ENCODE results near the gene TRMT11. TPM values are rescaled to one million over a fixed set of nuclear protein-coding genes. Genes with fewer than 3 reads are reported as not detected.

TRMT11 gene
- total and polyA plus RNA-seq, 2 of the 13 experiments (the other 11 are each of a cell fraction or from before 2014, with no cell fraction given): 42.2 to 81.9 TPM

DNA sequence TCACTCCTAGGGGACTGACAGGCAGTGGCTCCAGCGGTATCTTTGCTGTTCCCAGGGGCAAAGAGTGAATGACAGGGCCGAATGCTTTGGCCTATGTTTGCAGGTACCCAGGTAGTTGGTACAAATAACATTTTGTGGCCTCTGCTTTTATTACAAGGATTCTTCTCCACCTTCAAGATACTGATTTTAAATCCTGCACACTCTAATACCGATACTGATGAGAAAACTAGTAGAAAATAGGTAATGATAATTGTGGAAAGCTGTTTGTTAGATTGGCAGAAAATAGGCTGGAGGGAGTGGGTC lies 29.0 kb upstream of the TRMT11 start (continued):
- TF ChIP-seq HNF1A (IDR thresholded peaks at IDR 0.05; ENCODE audit: low read depth) (no peak), HNF1A (CRISPR knock-in tag; IDR thresholded peaks at IDR 0.05; ENCODE audit: borderline replicate concordance) (no peak)

DNA sequence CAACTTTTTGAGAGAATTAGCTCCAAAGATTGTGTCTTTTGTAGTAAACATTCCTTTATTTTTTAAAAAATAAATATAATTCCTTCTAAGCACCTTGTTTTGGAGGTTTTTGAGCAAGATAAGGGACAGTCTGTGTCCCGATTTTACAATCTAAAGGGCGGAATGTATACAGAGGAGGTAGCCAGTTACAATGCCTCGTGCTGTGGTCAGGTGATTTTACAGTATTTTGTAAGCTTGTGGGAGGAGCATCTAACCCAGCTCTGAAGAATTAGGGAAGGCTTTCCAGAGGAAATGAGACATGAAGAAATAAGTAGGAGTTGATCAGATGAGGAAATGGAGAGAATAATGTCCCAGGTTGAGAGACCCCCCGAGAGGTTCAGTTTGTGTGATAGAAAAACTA lies 28.5 kb upstream of the TRMT11 start:
- peak overlapping the region; percentile 95 for H3K9ac ChIP-seq (ENCODE audit: insufficient read depth, low read depth, low read length)
- H3K27me3 ChIP-seq (ENCODE audit: control insufficient read depth in 1 of 2, insufficient read depth in 2 of 2, low read length in 2 of 2): no peaks in the 10 kb centered on the region; a peak in 1 of 5 replicates
- peak overlapping the region; percentile 84 for H3K4me2 ChIP-seq (ENCODE audit: low read depth, low read length)
- H3K79me2 ChIP-seq (ENCODE audit: insufficient read depth, low read length): peaks cover 30% of the 10 kb centered on the region
- H3K27ac ChIP-seq (ENCODE audit: extremely low read length, insufficient read depth, low read length): peak overlapping the region; percentile 88
- peak; percentile 57 for FAIRE-seq
- no peak overlapping the region for H2AFZ ChIP-seq (ENCODE audit: low read length)
- no peaks in the 10 kb centered on the region for H4K20me1 ChIP-seq (ENCODE audit: insufficient read depth, low read length)
- peaks cover 0 to 8% of the 10 kb centered on the region in 2 experiments; a peak in 1 of 5 replicates for H3K36me3 ChIP-seq (replicated peaks in 1 of 2; ENCODE audit: control insufficient read depth in 1 of 2, insufficient read depth in 2 of 2, low read length in 2 of 2)
- intact Hi-C loops (cut with micrococcal nuclease; ENCODE audit: unreplicated experiment) (loop anchor here (1.0 kb wide), 2 partner anchors 11 to 16 kb away; no protein-coding TSS in a partner anchor), in situ Hi-C loops (cut with HindIII; ENCODE audit: extremely low pct_ligation_motif_present, low pct_unique_long_range_greater_than_20kb) (loop anchor here (10.0 kb wide), 1 partner anchor 653 kb away; the partner anchor contains the start of gene HDDC2)
- BruUV-seq (replicated peaks): TSS peak; percentile 65
- 26% methylated on average over 4 of the region's 4 CpGs for WGBS (ENCODE audit: low lambda C conversion rate)
- ATAC-seq: 0 out of 3 replicates have a peak, but pooled peaks have one; percentile 8
- ChIA-PET POLR2A (interaction anchor here (2.4 to 3.6 kb wide), 5 partner anchors 13 to 167 kb away, joined by 27 to 71 read pairs (median 40); partner anchors contain the start of genes NCOA7 and TRMT11), CTCF (ENCODE audit: low intra/inter-chr PET ratio, low total read pairs) (interaction anchor here (2.0 to 2.1 kb wide), 2 partner anchors 58 to 99 kb away, joined by 7 to 15 read pairs; no protein-coding TSS in a partner anchor)
- peaks cover 46% of the 10 kb centered on the region for H3K4me1 ChIP-seq (ENCODE audit: insufficient read depth, low read length)
- DNase-seq (ENCODE audit: low spot score): peak; percentile 64
- peak overlapping the region; percentile 71 to 99 (median 81); a peak in 5 of 6 replicates for H3K4me3 ChIP-seq (replicated peaks in 1 of 3; ENCODE audit: insufficient read depth in 1 of 3, low read depth in 2 of 3, low read length in 3 of 3)
- no peaks in the 10 kb centered on the region for H3K9me3 ChIP-seq (ENCODE audit: low read length)
- TF ChIP-seq, protein P1, sequence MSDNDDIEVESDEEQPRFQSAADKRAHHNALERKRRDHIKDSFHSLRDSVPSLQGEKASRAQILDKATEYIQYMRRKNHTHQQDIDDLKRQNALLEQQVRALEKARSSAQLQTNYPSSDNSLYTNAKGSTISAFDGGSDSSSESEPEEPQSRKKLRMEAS (IDR thresholded peaks at IDR 0.05): peak; percentile 61; the same call in 1 of the 2 replicates
- 0 out of 2 replicates have a peak, but pooled peaks have one; percentile 15 for TF ChIP-seq TFAP4 (IDR thresholded peaks at IDR 0.05; ENCODE audit: borderline replicate concordance, low read depth)
- no peak for TF ChIP-seq ZNF615 (CRISPR knock-in tag; IDR thresholded peaks at IDR 0.05; ENCODE audit: borderline replicate concordance)
- TF ChIP-seq, protein P2, sequence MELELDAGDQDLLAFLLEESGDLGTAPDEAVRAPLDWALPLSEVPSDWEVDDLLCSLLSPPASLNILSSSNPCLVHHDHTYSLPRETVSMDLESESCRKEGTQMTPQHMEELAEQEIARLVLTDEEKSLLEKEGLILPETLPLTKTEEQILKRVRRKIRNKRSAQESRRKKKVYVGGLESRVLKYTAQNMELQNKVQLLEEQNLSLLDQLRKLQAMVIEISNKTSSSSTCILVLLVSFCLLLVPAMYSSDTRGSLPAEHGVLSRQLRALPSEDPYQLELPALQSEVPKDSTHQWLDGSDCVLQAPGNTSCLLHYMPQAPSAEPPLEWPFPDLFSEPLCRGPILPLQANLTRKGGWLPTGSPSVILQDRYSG (CRISPR knock-in tag; IDR thresholded peaks at IDR 0.05): no peak
- no peak for TF ChIP-seq SATB2 (CRISPR knock-in tag; IDR thresholded peaks at IDR 0.05)
- 0 out of 2 replicates have a peak, but pooled peaks have one; percentile 1 for TF ChIP-seq ZNF792 (CRISPR knock-in tag; IDR thresholded peaks at IDR 0.05)
- no peak for TF ChIP-seq SNAI1 (CRISPR knock-in tag; IDR thresholded peaks at IDR 0.05; ENCODE audit: borderline replicate concordance)
- TF ChIP-seq, protein P3, sequence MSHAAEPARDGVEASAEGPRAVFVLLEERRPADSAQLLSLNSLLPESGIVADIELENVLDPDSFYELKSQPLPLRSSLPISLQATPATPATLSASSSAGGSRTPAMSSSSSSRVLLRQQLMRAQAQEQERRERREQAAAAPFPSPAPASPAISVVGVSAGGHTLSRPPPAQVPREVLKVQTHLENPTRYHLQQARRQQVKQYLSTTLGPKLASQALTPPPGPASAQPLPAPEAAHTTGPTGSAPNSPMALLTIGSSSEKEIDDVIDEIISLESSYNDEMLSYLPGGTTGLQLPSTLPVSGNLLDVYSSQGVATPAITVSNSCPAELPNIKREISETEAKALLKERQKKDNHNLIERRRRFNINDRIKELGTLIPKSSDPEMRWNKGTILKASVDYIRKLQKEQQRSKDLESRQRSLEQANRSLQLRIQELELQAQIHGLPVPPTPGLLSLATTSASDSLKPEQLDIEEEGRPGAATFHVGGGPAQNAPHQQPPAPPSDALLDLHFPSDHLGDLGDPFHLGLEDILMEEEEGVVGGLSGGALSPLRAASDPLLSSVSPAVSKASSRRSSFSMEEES (CRISPR knock-in tag; IDR thresholded peaks at IDR 0.05): peak; percentile 81
- 0 out of 2 replicates have a peak, but pooled peaks have one; percentile 15 for TF ChIP-seq ZNF33A (CRISPR knock-in tag; IDR thresholded peaks at IDR 0.05; ENCODE audit: borderline replicate concordance)
- 0 out of 2 replicates have a peak, but pooled peaks have one; percentile 18 for TF ChIP-seq SP5 (CRISPR knock-in tag; IDR thresholded peaks at IDR 0.05; ENCODE audit: borderline replicate concordance, low read depth)
- peak; percentile 33; the same call in 1 of the 2 replicates for TF ChIP-seq NFYC (CRISPR knock-in tag; IDR thresholded peaks at IDR 0.05)

Data from HepG2 (cell line).